CD4-positive, alpha-beta T cell treated with Interleukin-17A for 1 hour (primary cell): ENCODE data around the gene ITGA5.
A peak's percentile ranks its signal among the peaks of the same experiment; 100 is the strongest.

Experiments used
- DNase-seq: peaks from one replicate; pipeline ENCODE4 v3.0.0-alpha.2; 2020

ITGA5 gene

GRCh38 chr12:54419088-54419887 is at the start of gene ITGA5:
ITGA5 (minus strand) TSS chr12:54419266; CDS start chr12:54419198, 68 bp downstream.
- peak; percentile 46 for DNase-seq

GRCh38 chr12:54465857-54466523 is 46.9 kb upstream of the ITGA5 start:
- no peak for DNase-seq

GRCh38 chr12:54463484-54463883 is 44.4 kb upstream of the ITGA5 start:
- no peak for DNase-seq

- DNase-seq = no peak
These were observed 44.0 kb upstream of the ITGA5 start for GRCh38 chr12:54463034-54463433.

- DNase-seq = no peak
These were observed 41.4 kb upstream of the ITGA5 start for GRCh38 chr12:54460317-54460923.

GRCh38 chr12:54459355-54459754 is 40.3 kb upstream of the ITGA5 start:
- no peak for DNase-seq

- DNase-seq = no peak
These were observed 36.8 kb upstream of the ITGA5 start for GRCh38 chr12:54455760-54456469.

- no peak for DNase-seq
These were observed 33.6 kb upstream of the ITGA5 start for GRCh38 chr12:54452628-54453027.

- no peak for DNase-seq
These were observed 29.3 kb upstream of the ITGA5 start for GRCh38 chr12:54448344-54448743.

- DNase-seq = no peak
These were observed 28.9 kb upstream of the ITGA5 start for GRCh38 chr12:54447917-54448316.

- DNase-seq = no peak
These were observed 25.1 kb upstream of the ITGA5 start for GRCh38 chr12:54444206-54444605.

- no peak for DNase-seq
These were observed 24.4 kb upstream of the ITGA5 start for GRCh38 chr12:54443446-54443845.

GRCh38 chr12:54442961-54443360 is 23.9 kb upstream of the ITGA5 start:
- DNase-seq = no peak

GRCh38 chr12:54442099-54442498 is 23.0 kb upstream of the ITGA5 start:
- DNase-seq = no peak

- peak; percentile 70 for DNase-seq
These were observed 20.6 kb upstream of the ITGA5 start for GRCh38 chr12:54439521-54440255.

GRCh38 chr12:54439096-54439495 is 20.0 kb upstream of the ITGA5 start:
- DNase-seq = no peak

- no peak for DNase-seq
These were observed 19.5 kb upstream of the ITGA5 start for GRCh38 chr12:54438517-54438916.

- no peak for DNase-seq
These were observed 18.6 kb upstream of the ITGA5 start for GRCh38 chr12:54437697-54438096.

- DNase-seq = no peak
These were observed 18.2 kb upstream of the ITGA5 start for GRCh38 chr12:54437243-54437642.

- peak; percentile 28 for DNase-seq
These were observed 13.7 kb upstream of the ITGA5 start for GRCh38 chr12:54432815-54433164.

GRCh38 chr12:54431911-54432814 is 13.1 kb upstream of the ITGA5 start:
- DNase-seq = no peak
